Mesendoderm (in vitro differentiated cells): Measurements from ENCODE around the gene ARHGAP6.

Source experiments
- DNase-seq: peaks from one replicate; pipeline ENCODE4 v3.0.0; 2013
- H2AK5ac ChIP-seq: 2 replicates; pipeline ENCODE4 v1.6.1; 2013; ENCODE audit warnings: low read length, inconsistent platforms
- H2BK120ac ChIP-seq: 2 replicates; pipeline ENCODE4 v1.6.1; 2013; ENCODE audit warnings: low read depth, mild to moderate bottlenecking, low read length, moderate library complexity, mixed read lengths
- H2BK15ac ChIP-seq: replicated peaks from 2 replicates; pipeline ENCODE4 v1.6.1; 2013; ENCODE audit warnings: low read depth, mild to moderate bottlenecking, moderate library complexity
- H2BK5ac ChIP-seq: 2 replicates; pipeline ENCODE4 v1.6.1; 2013; ENCODE audit warnings: low read length, inconsistent platforms
- H3K18ac ChIP-seq: 2 replicates; pipeline ENCODE4 v1.6.1; 2013; ENCODE audit warnings: mild to moderate bottlenecking, low read length, mixed read lengths
- H3K23ac ChIP-seq: one replicate; pipeline ENCODE4 v1.6.1; 2013; ENCODE audit warnings: low read length
- H3K27ac ChIP-seq: 2 replicates; pipeline ENCODE4 v1.5.1; 2013; ENCODE audit warnings: low read depth, mild to moderate bottlenecking, inconsistent platforms, low read length, moderate library complexity
- H3K27me3 ChIP-seq: 2 replicates; pipeline ENCODE4 v1.6.1; 2013; ENCODE audit warnings: low read length, control low read depth, mild to moderate bottlenecking, inconsistent platforms; ENCODE audit not compliant: insufficient read depth, poor library complexity
- H3K36me3 ChIP-seq: 2 replicates; pipeline ENCODE4 v1.6.1; 2013; ENCODE audit warnings: low read length, inconsistent platforms; ENCODE audit not compliant: control insufficient read depth, insufficient read depth
- H3K4ac ChIP-seq: one replicate; pipeline ENCODE4 v1.6.1; 2013; ENCODE audit warnings: low read depth, mild to moderate bottlenecking, low read length, moderate library complexity
- H3K4me1 ChIP-seq: 2 replicates; pipeline ENCODE4 v1.6.1; 2013; ENCODE audit warnings: low read depth, low read length, inconsistent platforms; ENCODE audit not compliant: control insufficient read depth
- H3K4me2 ChIP-seq: 2 replicates; pipeline ENCODE4 v1.6.1; 2013; ENCODE audit warnings: low read length
- H3K4me3 ChIP-seq: 2 replicates; pipeline ENCODE4 v1.5.1; 2013; ENCODE audit warnings: mild to moderate bottlenecking, low read length
- H3K56ac ChIP-seq: one replicate; pipeline ENCODE4 v1.6.1; 2013; ENCODE audit warnings: low read length
- H3K79me1 ChIP-seq: 2 replicates; pipeline ENCODE4 v1.6.1; 2013; ENCODE audit warnings: low read length, inconsistent platforms
- H3K79me2 ChIP-seq: 2 replicates; pipeline ENCODE4 v1.6.1; 2013; ENCODE audit warnings: mild to moderate bottlenecking, low read length; ENCODE audit not compliant: control insufficient read depth, insufficient read depth
- H3K9ac ChIP-seq: 2 replicates; pipeline ENCODE4 v1.6.1; 2013; ENCODE audit warnings: low read length, inconsistent platforms
- H4K5ac ChIP-seq: one replicate; pipeline ENCODE4 v1.6.1; 2013; ENCODE audit warnings: low read length
- H4K8ac ChIP-seq: one replicate; pipeline ENCODE4 v1.6.1; 2013; ENCODE audit warnings: low read depth, mild to moderate bottlenecking, control low read depth, low read length, moderate library complexity
- WGBS: extraction: QIAGEN DNeasy Blood & Tissue Kit; methylation state at CpG from one replicate; pipeline ENCODE4 v1.1.7; 2013; ENCODE audit warnings: low lambda C conversion rate, missing lambda C conversion rate; ENCODE audit not compliant: insufficient coverage; ENCODE audit errors: extremely low coverage; 5-methylcytosine and 5-hydroxymethylcytosine counted together

ARHGAP6 gene

DNA sequence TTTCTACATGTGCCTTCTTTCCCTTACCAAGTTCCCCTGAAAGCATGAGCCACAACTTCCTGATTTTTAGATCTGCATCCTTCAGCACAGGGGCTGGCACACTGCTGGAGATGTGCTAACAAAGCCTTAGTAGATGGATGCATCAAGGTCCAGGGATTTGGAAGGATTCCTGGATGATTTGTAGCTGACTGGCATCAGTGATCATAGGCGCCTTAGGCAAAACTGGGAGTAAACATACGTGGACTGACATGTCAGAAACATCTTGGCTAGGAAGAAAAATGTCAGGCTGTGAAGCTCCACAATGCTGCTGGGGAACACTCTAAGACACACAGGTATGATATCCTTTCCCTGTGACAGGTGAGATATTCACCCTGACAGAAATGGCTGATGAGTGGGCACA, 216.1 kb downstream of the ARHGAP6 start:
- H2BK15ac ChIP-seq, result no peak overlapping the region
- no peak for DNase-seq
- H3K4ac ChIP-seq, result no peak overlapping the region
- no peaks in the 10 kb centered on the region for H3K4me1 ChIP-seq
- H3K79me2 ChIP-seq, result no peaks in the 10 kb centered on the region
- no peak overlapping the region for H2AK5ac ChIP-seq
- H3K36me3 ChIP-seq, result no peaks in the 10 kb centered on the region
- H3K9ac ChIP-seq, result no peak overlapping the region
- no peak overlapping the region for H2BK120ac ChIP-seq
- H3K56ac ChIP-seq, result no peak overlapping the region
- no peak overlapping the region for H2BK5ac ChIP-seq
- H3K4me3 ChIP-seq, result no peak overlapping the region
- H3K27ac ChIP-seq, result no peak overlapping the region
- H3K27me3 ChIP-seq, result no peaks in the 10 kb centered on the region
- H3K18ac ChIP-seq, result no peak overlapping the region
- no peak overlapping the region for H3K23ac ChIP-seq
- no CpG with 5 or more reads among the region's 2 CpGs for whole genome bisulfite sequencing
- no peak overlapping the region for H4K5ac ChIP-seq
- no peak overlapping the region for H4K8ac ChIP-seq
- H3K79me1 ChIP-seq, result no peaks in the 10 kb centered on the region
- H3K4me2 ChIP-seq, result no peak overlapping the region

DNA sequence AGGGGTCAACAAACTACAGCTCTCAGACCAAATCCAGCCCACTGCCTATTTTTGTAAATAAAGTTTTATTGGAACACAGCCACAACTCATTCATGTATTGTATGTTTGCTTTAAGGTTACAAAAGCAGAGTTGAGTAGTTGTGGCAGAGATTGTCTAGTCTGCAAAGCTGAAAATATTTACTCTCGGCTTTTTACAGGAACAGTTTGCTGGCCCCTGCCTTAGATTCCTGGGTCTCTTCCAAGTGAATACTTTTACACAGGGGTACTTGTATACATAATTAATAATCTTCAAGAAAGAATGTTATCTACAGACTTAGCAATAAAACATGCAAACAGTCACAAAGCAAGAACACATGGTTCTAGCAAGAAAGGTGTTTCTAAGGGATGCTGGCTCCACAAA, 218.3 kb downstream of the ARHGAP6 start:
- no peaks in the 10 kb centered on the region for H3K27me3 ChIP-seq
- H2BK15ac ChIP-seq, result no peak overlapping the region
- H2BK5ac ChIP-seq, result no peak overlapping the region
- H2BK120ac ChIP-seq, result no peak overlapping the region
- no peak overlapping the region for H3K4me3 ChIP-seq
- H3K4ac ChIP-seq, result no peak overlapping the region
- no peak overlapping the region for H4K8ac ChIP-seq
- H3K9ac ChIP-seq, result no peak overlapping the region
- H3K79me2 ChIP-seq, result no peaks in the 10 kb centered on the region
- H4K5ac ChIP-seq, result no peak overlapping the region
- no peak overlapping the region for H3K27ac ChIP-seq
- H2AK5ac ChIP-seq, result no peak overlapping the region
- no peak overlapping the region for H3K4me2 ChIP-seq
- no peaks in the 10 kb centered on the region for H3K79me1 ChIP-seq
- no peak overlapping the region for H3K18ac ChIP-seq
- H3K56ac ChIP-seq, result no peak overlapping the region
- no peaks in the 10 kb centered on the region for H3K36me3 ChIP-seq
- no CpG with 5 or more reads among the region's 1 CpG for WGBS
- no peak for DNase-seq
- no peaks in the 10 kb centered on the region for H3K4me1 ChIP-seq
- H3K23ac ChIP-seq, result no peak overlapping the region

DNA sequence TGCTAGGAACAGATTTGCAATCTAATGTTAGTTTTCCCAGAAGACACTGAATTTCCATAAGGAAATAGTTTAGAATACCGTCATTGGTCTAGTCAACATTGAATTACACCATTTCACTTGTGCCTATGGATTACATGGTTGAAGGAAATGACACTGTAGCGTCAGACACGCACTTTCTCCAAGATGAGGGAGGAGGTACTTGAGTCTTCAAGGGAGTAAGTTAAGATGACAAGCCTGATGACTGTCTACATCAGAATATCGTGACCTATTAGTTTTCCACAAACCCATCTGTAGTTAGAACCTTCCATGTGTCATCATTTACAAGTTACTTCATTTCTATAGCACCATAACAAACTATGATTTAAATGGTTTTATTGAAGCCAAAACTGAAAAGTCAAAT, 218.8 kb downstream of the ARHGAP6 start:
- H4K5ac ChIP-seq, result no peak overlapping the region
- H3K23ac ChIP-seq, result no peak overlapping the region
- DNase-seq, result no peak
- H3K79me1 ChIP-seq, result no peaks in the 10 kb centered on the region
- H2BK15ac ChIP-seq, result no peak overlapping the region
- no peak overlapping the region for H3K27ac ChIP-seq
- H3K9ac ChIP-seq, result no peak overlapping the region
- no peak overlapping the region for H3K4me3 ChIP-seq
- H3K79me2 ChIP-seq, result no peaks in the 10 kb centered on the region
- H3K4me2 ChIP-seq, result no peak overlapping the region
- no peaks in the 10 kb centered on the region for H3K36me3 ChIP-seq
- no peak overlapping the region for H3K4ac ChIP-seq
- H4K8ac ChIP-seq, result no peak overlapping the region
- H2AK5ac ChIP-seq, result no peak overlapping the region
- H2BK120ac ChIP-seq, result no peak overlapping the region
- H3K56ac ChIP-seq, result no peak overlapping the region
- H3K27me3 ChIP-seq, result no peaks in the 10 kb centered on the region
- WGBS, result no CpG with 5 or more reads among the region's 4 CpGs
- no peak overlapping the region for H3K18ac ChIP-seq
- H3K4me1 ChIP-seq, result no peaks in the 10 kb centered on the region
- no peak overlapping the region for H2BK5ac ChIP-seq

DNA sequence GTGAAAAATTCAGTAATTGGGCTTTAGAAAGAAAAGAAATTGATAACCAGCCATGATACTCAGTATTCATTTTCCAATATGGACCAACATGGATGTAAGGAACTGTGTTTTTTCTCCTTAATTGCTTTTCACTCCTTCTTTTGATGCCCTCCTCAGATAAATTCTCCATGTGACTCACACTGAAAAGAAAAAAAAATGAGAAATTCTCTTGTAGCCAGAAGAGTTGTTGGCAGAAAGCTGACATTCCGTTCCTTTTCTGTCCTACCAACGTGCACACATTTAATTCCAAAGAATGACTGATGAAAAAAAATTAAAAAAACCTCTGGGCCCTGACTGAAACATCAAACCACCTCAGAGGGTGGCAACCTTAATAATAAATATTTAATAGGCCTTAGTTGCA, 219.4 kb downstream of the ARHGAP6 start:
- DNase-seq, result no peak
- H2BK120ac ChIP-seq, result no peak overlapping the region

DNA sequence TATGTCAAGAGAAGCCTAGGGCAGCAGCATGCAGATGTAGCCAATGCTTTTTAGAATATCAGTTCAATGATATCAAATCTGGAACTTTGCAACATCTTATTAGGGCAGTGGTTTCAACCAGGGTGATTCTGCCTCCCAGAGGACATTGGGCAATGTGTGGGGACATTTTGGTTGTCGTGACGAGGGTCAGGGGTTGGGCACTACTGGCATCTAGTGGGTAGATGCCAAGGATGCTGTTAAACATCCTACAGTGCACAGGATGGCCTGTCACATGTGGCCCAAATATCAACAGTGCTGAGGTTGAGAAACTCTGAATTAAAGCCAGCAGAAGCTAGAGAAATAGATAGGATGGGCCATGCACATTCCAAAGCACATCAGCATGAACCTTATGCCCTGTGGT, 220.2 kb downstream of the ARHGAP6 start:
- no peak overlapping the region for H3K4ac ChIP-seq
- H3K9ac ChIP-seq, result no peak overlapping the region
- H2BK5ac ChIP-seq, result no peak overlapping the region
- no peak overlapping the region for H4K5ac ChIP-seq
- no peak overlapping the region for H4K8ac ChIP-seq
- WGBS, result no CpG with 5 or more reads among the region's 2 CpGs
- H3K27ac ChIP-seq, result no peak overlapping the region
- no peak overlapping the region for H2AK5ac ChIP-seq
- H3K36me3 ChIP-seq, result no peaks in the 10 kb centered on the region
- no peaks in the 10 kb centered on the region for H3K79me1 ChIP-seq
- H3K27me3 ChIP-seq, result no peaks in the 10 kb centered on the region
- H2BK15ac ChIP-seq, result no peak overlapping the region
- H3K56ac ChIP-seq, result no peak overlapping the region
- no peak for DNase-seq
- no peaks in the 10 kb centered on the region for H3K79me2 ChIP-seq
- H3K4me3 ChIP-seq, result no peak overlapping the region
- H2BK120ac ChIP-seq, result no peak overlapping the region
- H3K4me2 ChIP-seq, result no peak overlapping the region
- H3K18ac ChIP-seq, result no peak overlapping the region
- H3K4me1 ChIP-seq, result no peaks in the 10 kb centered on the region
- H3K23ac ChIP-seq, result no peak overlapping the region

More for the DNA sequence above, 219.4 kb downstream of the ARHGAP6 start:
- Histone ChIP-seq H3K79me2 (no peaks in the 10 kb centered on the region), H4K5ac (no peak overlapping the region), H3K4ac (no peak overlapping the region), H3K23ac (no peak overlapping the region), H3K27ac (no peak overlapping the region), H3K27me3 (no peaks in the 10 kb centered on the region), H3K79me1 (no peaks in the 10 kb centered on the region), H2AK5ac (no peak overlapping the region), H3K18ac (no peak overlapping the region), H3K4me1 (no peaks in the 10 kb centered on the region), H3K4me3 (no peak overlapping the region), H3K36me3 (no peaks in the 10 kb centered on the region), H2BK5ac (no peak overlapping the region), H3K56ac (no peak overlapping the region), H3K9ac (no peak overlapping the region), H4K8ac (no peak overlapping the region), H3K4me2 (no peak overlapping the region), H2BK15ac (no peak overlapping the region)
- no CpG with 5 or more reads among the region's 2 CpGs for WGBS

DNA sequence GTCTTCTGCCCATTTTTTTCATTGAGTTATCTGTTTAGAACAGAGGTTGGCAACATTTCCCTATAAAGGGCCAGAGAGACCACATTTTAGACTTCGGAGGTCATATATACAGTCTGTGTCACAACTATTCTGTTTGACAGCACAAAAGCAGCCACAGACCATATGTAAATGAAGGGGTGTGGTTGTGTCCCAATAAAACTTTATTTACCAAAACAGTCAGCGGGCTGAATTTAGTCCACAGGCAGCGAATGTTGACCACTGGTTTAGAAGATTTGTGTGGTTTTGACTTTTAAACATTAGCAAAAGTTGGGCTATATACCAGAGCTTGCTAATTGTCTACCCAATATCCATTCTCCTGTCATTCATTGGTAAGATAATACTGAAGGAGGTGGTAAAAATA, 221.7 kb downstream of the ARHGAP6 start:
- Histone ChIP-seq H3K79me2 (no peaks in the 10 kb centered on the region), H3K9ac (no peak overlapping the region), H3K56ac (no peak overlapping the region), H2BK120ac (no peak overlapping the region), H4K5ac (no peak overlapping the region), H3K4me1 (no peaks in the 10 kb centered on the region), H3K27me3 (no peaks in the 10 kb centered on the region), H2AK5ac (no peak overlapping the region), H2BK5ac (no peak overlapping the region), H3K27ac (no peak overlapping the region), H3K23ac (no peak overlapping the region), H3K18ac (no peak overlapping the region), H3K79me1 (no peaks in the 10 kb centered on the region), H3K36me3 (no peaks in the 10 kb centered on the region), H3K4me2 (no peak overlapping the region), H3K4ac (no peak overlapping the region), H3K4me3 (no peak overlapping the region), H4K8ac (no peak overlapping the region), H2BK15ac (no peak overlapping the region)
- no peak for DNase-seq
- no CpG with 5 or more reads among the region's 3 CpGs for WGBS
